IMR-90 (cell line): ENCODE measurements around the gene TTC7B. TPM values are rescaled to one million over a fixed set of nuclear protein-coding genes. Genes with fewer than 3 reads are reported as not detected.
A peak's percentile ranks its signal among the peaks of the same experiment; 100 is the strongest.

Experiments
- ATAC-seq: fragments of 200-7000 bp; cut with Tn5 transposase; 2 replicates; pipeline ENCODE4 v1.9.1; 2020; ENCODE audit warnings: low read depth, mild to moderate bottlenecking, moderate library complexity
- Bru-seq: library from RNA; stranded (reverse); fragments of 400-500 nt; gene quantifications from one replicate; lab custom pipeline; 2021; lab: Mats Ljungman, UMichigan
- BruChase-seq, 2 experiments: library from RNA; stranded (reverse); fragments of 400-500 nt; gene quantifications; one replicate each; lab custom pipeline; 2021; lab: Mats Ljungman, UMichigan
- BruUV-seq: library from RNA; stranded (reverse); fragments of 400-500 nt; replicated peaks from 2 replicates; lab custom pipeline; 2021; lab: Mats Ljungman, UMichigan
- CTCF ChIA-PET: fragments of 300-600 bp; formaldehyde crosslinking; extraction: SDS; loops from one replicate; lab custom pipeline; 2021; ENCODE audit warnings: antibody characterized with exemption; lab: Yijun Ruan, JAX
- POLR2A ChIA-PET: fragments of 300-600 bp; sonication (Branson Sonifier 250); formaldehyde crosslinking; loops from one replicate; lab custom pipeline; 2022; ENCODE audit warnings: antibody characterized with exemption; ENCODE audit not compliant: unreplicated experiment; lab: Charles Lee
- DNase-seq: peaks from one replicate; pipeline ENCODE4 v3.0.0; 2013
- H2AFZ ChIP-seq: replicated peaks from 2 replicates; pipeline ENCODE3; 2013; ENCODE audit warnings: low read length, mild to moderate bottlenecking; ENCODE audit not compliant: poor library complexity
- H2AK5ac ChIP-seq: 2 replicates; pipeline ENCODE4 v1.6.1; 2013; ENCODE audit warnings: low read depth, low read length, inconsistent platforms
- H2AK9ac ChIP-seq: replicated peaks from 2 replicates; pipeline ENCODE3; 2013; ENCODE audit warnings: mild to moderate bottlenecking, low read depth, low read length, moderate library complexity; ENCODE audit not compliant: poor library complexity
- H2BK120ac ChIP-seq: 2 replicates; pipeline ENCODE4 v1.6.1; 2013; ENCODE audit warnings: low read depth, low read length, inconsistent platforms
- H2BK15ac ChIP-seq: 3 replicates; pipeline ENCODE4 v1.6.1; 2013; ENCODE audit warnings: low read depth, low read length, inconsistent platforms
- H2BK20ac ChIP-seq: 2 replicates; pipeline ENCODE4 v1.6.1; 2013; ENCODE audit warnings: low read depth, mild to moderate bottlenecking, inconsistent platforms, low read length, moderate library complexity
- H2BK5ac ChIP-seq: 2 replicates; pipeline ENCODE4 v1.6.1; 2013; ENCODE audit warnings: mild to moderate bottlenecking, low read depth, low read length, inconsistent platforms; ENCODE audit not compliant: poor library complexity, severe bottlenecking
- H3K14ac ChIP-seq: replicated peaks from 2 replicates; pipeline ENCODE4 v1.6.1; 2013; ENCODE audit warnings: low read depth, low read length, inconsistent platforms
- H3K18ac ChIP-seq: 2 replicates; pipeline ENCODE4 v1.6.1; 2013; ENCODE audit warnings: low read depth, low read length, control low read depth
- H3K23ac ChIP-seq: 2 replicates; pipeline ENCODE4 v1.6.1; 2013; ENCODE audit warnings: low read depth, low read length, inconsistent platforms
- H3K27ac ChIP-seq: 2 replicates; pipeline ENCODE4 v1.5.1; 2013; ENCODE audit warnings: mild to moderate bottlenecking, control low read depth, low read length; ENCODE audit not compliant: insufficient read depth
- H3K27me3 ChIP-seq: 2 replicates; pipeline ENCODE4 v1.6.1; 2013; ENCODE audit warnings: low read length; ENCODE audit not compliant: control insufficient read depth, insufficient read depth
- H3K36me3 ChIP-seq: 2 replicates; pipeline ENCODE4 v1.6.1; 2013; ENCODE audit warnings: low read length, mixed read lengths; ENCODE audit not compliant: control insufficient read depth, insufficient read depth
- H3K4ac ChIP-seq: 2 replicates; pipeline ENCODE4 v1.6.1; 2013; ENCODE audit warnings: low read depth, low read length, inconsistent platforms
- H3K4me1 ChIP-seq: 2 replicates; pipeline ENCODE4 v1.6.1; 2013; ENCODE audit warnings: low read length, mixed read lengths; ENCODE audit not compliant: control insufficient read depth, insufficient read depth
- H3K4me2 ChIP-seq: 2 replicates; pipeline ENCODE4 v1.6.1; 2013; ENCODE audit warnings: low read depth, mild to moderate bottlenecking, control low read depth, low read length, moderate library complexity
- H3K4me3 ChIP-seq: 2 replicates; pipeline ENCODE4 v1.5.1; 2013; ENCODE audit warnings: low read depth, mild to moderate bottlenecking, control low read depth, low read length, moderate library complexity; ENCODE audit not compliant: insufficient read depth
- H3K56ac ChIP-seq: 2 replicates; pipeline ENCODE4 v1.6.1; 2013; ENCODE audit warnings: low read length, inconsistent platforms; ENCODE audit not compliant: insufficient read depth; ENCODE audit errors: extremely low read depth
- H3K79me1 ChIP-seq, 2 experiments: 2 replicates each; pipeline ENCODE4 v1.6.1; 2013; ENCODE audit warnings: low read length in 2 of 2, inconsistent platforms in 1 of 2, low read depth in 1 of 2
- H3K9ac ChIP-seq: 2 replicates; pipeline ENCODE4 v1.6.1; 2013; ENCODE audit warnings: low read depth, low read length, control low read depth
- H3K9me1 ChIP-seq: 2 replicates; pipeline ENCODE4 v1.6.1; 2013; ENCODE audit warnings: low read length, inconsistent platforms; ENCODE audit not compliant: insufficient read depth
- H3K9me3 ChIP-seq: 2 replicates; pipeline ENCODE4 v1.6.1; 2013; ENCODE audit warnings: low read length; ENCODE audit not compliant: control insufficient read depth, insufficient read depth
- H4K20me1 ChIP-seq: 2 replicates; pipeline ENCODE4 v1.6.1; 2013; ENCODE audit warnings: low read length, inconsistent platforms; ENCODE audit not compliant: insufficient read depth
- H4K5ac ChIP-seq: 2 replicates; pipeline ENCODE4 v1.6.1; 2013; ENCODE audit warnings: mild to moderate bottlenecking, low read depth, low read length, control low read depth
- H4K8ac ChIP-seq, 2 experiments: 2 replicates each; pipeline ENCODE4 v1.6.1; 2013; ENCODE audit warnings: low read depth in 2 of 2, low read length in 2 of 2, control low read depth in 1 of 2, inconsistent platforms in 1 of 2
- H4K91ac ChIP-seq: 2 replicates; pipeline ENCODE4 v1.6.1; 2013; ENCODE audit warnings: low read depth, low read length, inconsistent platforms; ENCODE audit not compliant: insufficient read depth
- BHLHE40 ChIP-seq: fragments of 150-350 bp; IDR thresholded peaks from 2 replicates; pipeline ENCODE4 v1.6.1; 2016; ENCODE audit warnings: mild to moderate bottlenecking, low read depth, low read length
- CEBPB ChIP-seq: IDR thresholded peaks from 2 replicates; pipeline ENCODE4 v1.6.1; 2012; ENCODE audit warnings: low read depth, low read length, improper control_type of control experiment
- CTCF ChIP-seq: conservative IDR thresholded peaks from 2 replicates; pipeline ENCODE4 v1.5.1; 2012; ENCODE audit warnings: mild to moderate bottlenecking, low read depth, low read length, improper control_type of control experiment
- MAZ ChIP-seq: IDR thresholded peaks from 2 replicates; pipeline ENCODE4 v1.6.1; 2012; ENCODE audit warnings: low read depth, mild to moderate bottlenecking, low read length, improper control_type of control experiment, moderate library complexity, borderline replicate concordance
- WGBS, 2 experiments: methylation state at CpG; one replicate each; pipeline versions ENCODE4 v1.1.5 to v1.1.7; 2013; ENCODE audit warnings: missing lambda C conversion rate in 2 of 2; ENCODE audit not compliant: insufficient read length in 1 of 2; ENCODE audit errors: extremely low coverage in 2 of 2; 5-methylcytosine and 5-hydroxymethylcytosine counted together
- dilution Hi-C: fragments of 300-500 bp; cut with HindIII; formaldehyde crosslinking; loops from one replicate; pipeline ENCODE4 v1.14.3; 2018; ENCODE audit warnings: low sequenced_read_pairs; ENCODE audit not compliant: unreplicated experiment
- in situ Hi-C: fragments of 300-500 bp; cut with MboI; formaldehyde crosslinking; loops from 3 replicates; pipeline ENCODE4 v1.14.3; 2019; ENCODE audit warnings: low sequenced_read_pairs, inconsistent platforms, mixed read lengths
- intact Hi-C: fragments of 100-400 bp; cut with micrococcal nuclease; formaldehyde crosslinking; loops from 2 replicates; pipeline ENCODE4 v1.10.0; 2022
- long read RNA-seq: library from polyadenylated mRNA; unstranded; transcript quantifications from one replicate; pipeline ENCODE4 v2.0.0, GENCODE V29; 2021; ENCODE audit not compliant: unreplicated experiment
- polyA plus RNA-seq, 3 experiments: library from polyadenylated mRNA; depleted of rRNA; stranded (reverse); fragments of >200 nt; gene quantifications; 2 replicates each; pipeline ENCODE4 v1.2.3, GENCODE V29; 2012; ENCODE audit warnings: low replicate concordance in 1 of 3
- total RNA-seq: library from RNA; depleted of rRNA; stranded (reverse); fragments of >200 nt; gene quantifications from 2 replicates; pipeline ENCODE4 v1.2.3, GENCODE V29; 2012; rRNA removed

Gene TTC7B
- total RNA-seq (16.1 and 18.1 TPM in 2 replicates), polyA plus RNA-seq (2012; rRNA removed) (35.3 and 42.6 TPM in 2 replicates), Bru-seq, nascent RNA (percentile 70 among the genes with signal in this experiment), BruChase-seq, experiment 1, labeled RNA remaining after a 6-hour chase (percentile 61 among the genes with signal in this experiment), BruChase-seq, experiment 2, labeled RNA remaining after a 2-hour chase (percentile 66 among the genes with signal in this experiment)
- 26.9 and 28.3 TPM in 2 replicates for polyA plus RNA-seq (2012; cell fraction: cytosol; rRNA removed)
- 30.5 and 31.5 TPM in 2 replicates for polyA plus RNA-seq (2012; cell fraction: nucleus; rRNA removed; ENCODE audit: low replicate concordance)
- long read RNA-seq, full-length matches to known transcripts, result 2 of 14 reads
- long read RNA-seq, partial matches to known transcripts, result 4 of 14 reads
- long read RNA-seq, other reads (novel, unspliced or antisense), result 8 of 14 reads

DNA sequence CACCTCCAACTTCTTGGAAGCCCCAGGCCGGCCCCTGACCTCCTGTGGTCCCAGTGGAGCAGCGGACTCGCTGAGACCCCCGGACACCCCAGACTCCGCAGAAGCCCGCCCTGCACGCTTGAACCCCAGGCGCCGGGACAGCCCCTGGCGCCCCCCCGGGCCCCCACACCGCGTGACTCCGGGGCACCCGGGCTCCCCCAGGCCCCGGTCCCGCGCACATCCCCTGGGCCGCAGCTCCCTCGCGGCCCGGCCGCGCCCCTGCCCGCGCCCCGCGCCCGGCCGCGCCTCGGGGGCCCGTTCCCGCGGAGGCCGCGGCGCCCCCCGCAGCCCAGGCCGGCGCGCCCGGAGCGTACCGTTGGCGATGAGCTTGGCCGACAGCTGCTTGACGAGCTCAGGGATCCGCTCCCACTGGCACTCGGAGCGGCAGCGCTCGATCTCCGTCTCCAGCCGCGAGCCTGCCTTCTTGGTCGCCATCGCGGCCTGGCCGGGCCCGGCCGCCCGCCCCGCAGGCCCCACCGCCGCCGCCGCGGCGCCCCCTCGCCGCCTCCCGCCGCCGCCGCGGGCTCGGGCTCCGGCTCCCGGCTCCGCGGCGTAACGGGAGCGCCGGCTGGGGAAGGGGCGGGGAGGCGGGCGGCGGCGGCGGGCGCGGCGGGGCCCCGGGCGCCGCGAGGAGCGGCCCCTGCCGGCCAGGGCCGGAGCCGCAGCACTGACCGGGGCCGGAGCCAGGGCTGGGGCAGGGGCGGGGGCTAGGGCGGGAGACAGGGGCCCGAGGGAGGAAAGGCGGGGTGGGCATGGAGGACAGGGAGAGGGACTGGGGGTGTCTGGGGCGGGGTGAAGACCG lies at the start of gene TTC7B:
Gene TTC7B, minus strand, starts transcription at position 609 of the 841 bp plus-strand sequence. Its CDS starts 135 bp downstream, at position 474.
- Histone ChIP-seq H2BK120ac (0 out of 2 replicates have a peak within 1 kb of the TSS, but pooled peaks have one; percentile 23), H3K27ac (peak within 1 kb of the TSS; percentile 83), H3K4ac (peak within 1 kb of the TSS; percentile 73), H2BK20ac (no peak within 1 kb of the TSS), H3K56ac (peak within 1 kb of the TSS; percentile 52; the same call in 1 of the 2 replicates), H3K79me1 (peaks cover 27 to 46% of the 10 kb centered on the region in 2 experiments), H4K20me1 (peaks cover 15% of the 10 kb centered on the region; the same call in 1 of the 2 replicates), H3K9me1 (no peaks in the 10 kb centered on the region; the same call in 1 of the 2 replicates), H2BK15ac (no peak within 1 kb of the TSS), H4K5ac (peak within 1 kb of the TSS; percentile 91), H3K4me3 (peak within 1 kb of the TSS; percentile 100), H3K14ac (peak within 1 kb of the TSS; percentile 88), H2AK9ac (peak within 1 kb of the TSS; percentile 87), H3K9me3 (no peaks in the 10 kb centered on the region), H3K18ac (peak within 1 kb of the TSS; percentile 75; the same call in 1 of the 2 replicates), H3K4me1 (peaks cover 5% of the 10 kb centered on the region), H4K91ac (peak within 1 kb of the TSS; percentile 63), H4K8ac (peak within 1 kb of the TSS; percentile 23 to 61), H2BK5ac (peak within 1 kb of the TSS; percentile 81), H3K9ac (peak within 1 kb of the TSS; percentile 99), H2AFZ (peak within 1 kb of the TSS; percentile 95), H2AK5ac (peak within 1 kb of the TSS; percentile 67; the same call in 1 of the 2 replicates), H3K36me3 (no peaks in the 10 kb centered on the region), H3K27me3 (peaks cover 16% of the 10 kb centered on the region; the same call in 1 of the 2 replicates), H3K23ac (peak within 1 kb of the TSS; percentile 37), H3K4me2 (peak within 1 kb of the TSS; percentile 88)
- intact Hi-C loops, result loop anchor here (5.0 kb wide), 2 partner anchors 59 to 514 kb away; no protein-coding TSS in a partner anchor
- in situ Hi-C loops, result no loop called here
- no TSS peak for BruUV-seq
- 0% methylated on average over 23 of the region's 111 CpGs; no CpG with 5 or more reads in 1 of the 2 experiments for WGBS, 2 experiments
- DNase-seq (peak; percentile 24), ATAC-seq (peak; percentile 98)
- dilution Hi-C loops, result no loop called here
- POLR2A ChIA-PET, result no interaction called here
- CTCF ChIA-PET, result interaction anchor here (0.6 to 1.1 kb wide), 3 partner anchors 23 to 57 kb away, joined by 3 to 7 read pairs (median 3); no protein-coding TSS in a partner anchor
- peak; percentile 45 for TF ChIP-seq CTCF
- TF ChIP-seq CEBPB, result no peak
- TF ChIP-seq MAZ, result peak; percentile 51; the same call in 1 of the 2 replicates
- no peak for TF ChIP-seq BHLHE40
